NCI-H69 (cell line): ENCODE measurements around the gene CD2.
A peak's percentile ranks its signal among the peaks of the same experiment; 100 is the strongest.
"Not testable (repeated sequence)": the region's sequence is repeated elsewhere in the genome, so short reads cannot be mapped to it uniquely, and the experiment has no call there.

Experiments
- DNase-seq: peaks from one replicate; lab custom pipeline; 2025; lab: John Stamatoyannopoulos, UW

The CD2 gene

DNA sequence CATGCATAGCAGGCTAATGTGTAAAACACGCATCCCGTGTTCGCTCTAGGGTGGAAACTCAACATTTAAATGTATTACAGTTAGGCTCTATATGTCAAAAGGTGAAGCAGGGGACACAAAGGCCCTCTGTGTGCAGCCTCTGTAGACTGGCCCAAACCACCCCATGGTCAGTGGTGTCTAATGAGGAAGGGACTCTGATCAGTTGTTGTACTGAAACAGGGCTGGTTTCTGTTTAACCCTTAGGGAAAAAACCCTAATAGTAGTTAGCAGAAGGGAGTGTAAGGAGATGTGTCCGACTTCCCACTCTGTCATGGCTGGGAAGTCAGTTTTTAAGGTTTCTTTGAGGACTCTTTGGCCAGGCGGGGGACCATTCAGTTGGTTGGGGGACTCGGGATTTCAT, 21.5 kb upstream of the CD2 start:
- DNase-seq, result no peak

- DNase-seq, result no peak
These were observed 20.5 kb upstream of the CD2 start for GRCh38 chr1:116733476-116734365.

GRCh38 chr1:116735246-116735645, 19.0 kb upstream of the CD2 start:
- DNase-seq, result no peak

- peak; percentile 65 for DNase-seq
These were observed 17.0 kb upstream of the CD2 start for GRCh38 chr1:116737020-116737854.

GRCh38 chr1:116737855-116738321, 16.3 kb upstream of the CD2 start:
- no peak for DNase-seq

DNA sequence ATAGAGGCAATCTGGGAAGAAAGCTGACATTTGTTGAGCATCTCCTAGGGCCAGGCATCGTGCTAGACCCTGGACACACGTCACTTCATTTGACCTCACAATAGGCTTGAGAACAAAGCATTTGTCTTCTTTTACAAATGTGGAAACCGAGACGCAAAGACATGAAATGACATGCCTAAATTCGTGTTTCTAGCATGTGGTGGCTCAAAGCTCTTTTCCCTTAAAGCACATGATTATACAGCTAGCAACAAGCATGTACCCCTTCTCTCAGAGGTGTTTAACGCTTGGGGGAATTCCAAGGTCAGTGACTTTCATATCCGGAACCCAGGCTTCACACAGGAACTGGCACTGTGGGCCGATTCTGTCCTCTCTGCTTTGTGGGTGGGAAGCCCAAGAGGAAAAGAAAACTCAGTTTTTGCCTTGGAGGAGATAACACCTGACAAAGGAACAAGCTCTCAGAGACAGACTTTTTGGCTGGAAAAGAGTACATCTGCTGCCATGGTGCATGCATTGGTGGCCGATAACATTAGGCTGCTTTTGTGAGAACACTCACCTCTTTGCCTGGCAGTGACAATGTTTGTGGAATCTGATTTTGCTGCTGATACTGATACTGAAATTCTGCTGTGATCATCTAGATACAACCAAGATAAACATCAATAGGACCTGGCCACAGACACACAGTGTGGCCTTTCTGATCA, 15.4 kb upstream of the CD2 start:
- DNase-seq, result no peak

- DNase-seq, result no peak
These were observed 14.7 kb upstream of the CD2 start for GRCh38 chr1:116739371-116740012.

- no peak for DNase-seq
These were observed 13.9 kb upstream of the CD2 start for GRCh38 chr1:116740296-116740695.

DNA sequence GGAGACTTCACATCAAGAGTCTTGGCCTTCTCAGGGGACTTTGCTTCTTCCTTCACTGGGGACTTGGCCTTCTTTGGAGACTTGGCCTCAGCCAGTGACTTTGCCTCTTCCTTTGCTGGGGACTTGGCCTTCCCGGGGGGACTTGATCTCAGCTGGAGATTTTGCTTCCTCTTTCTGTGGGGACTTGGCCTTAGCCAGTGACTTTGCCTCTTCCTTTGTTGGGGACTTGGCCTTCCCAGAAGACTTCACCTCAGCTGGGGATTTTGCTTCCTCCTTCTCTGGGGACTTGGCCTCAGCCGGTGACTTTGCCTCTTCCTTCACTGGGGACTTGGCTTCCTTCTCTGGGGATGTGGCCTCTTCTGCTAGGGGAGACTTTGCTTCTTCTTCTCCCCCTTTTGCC, 13.5 kb upstream of the CD2 start:
- no peak for DNase-seq

- no peak for DNase-seq
These were observed 12.2 kb upstream of the CD2 start for GRCh38 chr1:116741836-116742565.

- DNase-seq, result peak; percentile 3
These were observed 10.7 kb upstream of the CD2 start for GRCh38 chr1:116743535-116743934.

GRCh38 chr1:116748272-116748671, 6.0 kb upstream of the CD2 start:
- no peak for DNase-seq

DNA sequence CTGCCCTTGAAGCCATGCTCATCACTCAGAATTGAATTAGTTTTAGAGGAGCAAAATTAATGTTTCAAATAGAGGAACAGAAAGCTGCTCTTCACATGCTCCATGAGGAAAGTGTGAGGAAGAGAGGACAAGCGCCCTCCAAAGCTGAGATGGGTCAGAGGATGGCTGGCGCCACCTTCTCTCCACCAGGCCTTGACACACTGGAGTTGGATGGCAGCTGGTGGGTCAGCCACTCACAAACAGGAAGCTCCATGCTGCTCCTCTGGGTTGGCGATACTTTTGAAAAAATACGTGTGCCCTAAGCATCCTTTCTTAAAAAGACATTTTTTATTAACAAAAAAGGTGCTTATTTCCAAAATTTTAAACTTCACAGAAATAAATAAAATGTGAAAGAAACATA, 3.1 kb upstream of the CD2 start:
- DNase-seq, result no peak

DNA sequence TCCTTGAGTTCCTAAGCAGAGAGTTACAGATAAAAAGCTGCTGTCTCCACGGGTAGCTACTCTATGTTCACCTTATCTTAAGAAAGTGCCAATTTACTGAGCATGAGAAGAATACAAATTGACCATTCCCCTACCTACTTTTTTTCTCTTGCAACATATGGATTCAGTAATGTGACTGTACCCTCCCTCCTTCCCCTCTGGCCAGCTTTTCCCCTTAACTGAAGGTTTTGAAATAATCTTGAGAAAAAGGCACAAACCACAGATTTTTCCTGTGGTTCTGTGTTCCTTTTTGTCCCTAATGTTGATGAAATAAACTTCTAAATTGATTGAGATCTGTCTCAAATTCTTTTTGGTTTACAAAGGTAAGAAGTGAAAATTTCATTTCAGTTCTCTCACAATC, 2.6 kb upstream of the CD2 start:
- no peak for DNase-seq

- no peak for DNase-seq
These were observed 918 bp upstream of the CD2 start for GRCh38 chr1:116753312-116753711.

GRCh38 chr1:116755066-116755465, 836 bp downstream of the CD2 start:
- no peak for DNase-seq

GRCh38 chr1:116755681-116756080, 1.5 kb downstream of the CD2 start:
- DNase-seq, result no peak

- not testable (repeated sequence) for DNase-seq
These were observed 1.9 kb downstream of the CD2 start for GRCh38 chr1:116756092-116756491.

DNA sequence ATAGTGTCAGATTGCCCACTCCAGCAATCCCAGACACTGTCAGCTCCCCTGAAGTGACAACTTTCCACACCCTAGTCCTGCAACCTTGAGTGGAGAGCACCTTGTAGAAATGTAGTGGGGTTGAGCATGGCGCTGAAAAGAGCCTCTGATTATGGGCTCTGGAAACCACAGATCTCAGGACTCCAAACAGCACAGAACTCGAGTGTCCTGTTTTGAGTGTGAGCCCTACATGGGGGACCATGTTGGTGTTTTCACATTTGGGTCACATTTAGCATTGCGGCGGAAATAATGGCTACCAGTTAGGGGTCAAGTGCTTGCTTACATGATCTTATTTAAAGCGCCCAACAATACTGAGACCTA, 4.2 kb downstream of the CD2 start:
- not testable (repeated sequence) for DNase-seq

DNA sequence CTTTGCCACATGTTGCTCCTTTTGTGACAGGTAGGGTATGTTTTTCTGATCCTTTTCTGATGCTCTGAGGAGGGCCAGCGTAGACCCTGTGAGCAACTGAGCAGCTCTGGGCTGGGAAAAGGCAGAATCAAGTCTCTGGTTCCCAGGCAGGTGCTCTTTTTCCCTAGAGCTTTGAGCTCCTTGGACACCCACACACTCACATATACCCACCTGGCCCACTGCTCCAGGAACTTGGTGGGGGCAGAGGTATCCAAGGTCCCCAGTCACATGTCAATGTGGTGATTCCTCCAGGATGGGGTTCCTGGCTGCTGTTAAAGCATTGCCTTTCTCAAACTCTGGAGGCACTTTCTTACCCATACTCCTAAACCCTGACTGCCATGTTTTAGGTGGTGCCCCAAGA, 5.4 kb downstream of the CD2 start:
- DNase-seq, result no peak

GRCh38 chr1:116760487-116760886, 6.3 kb downstream of the CD2 start:
- peak; percentile 25 for DNase-seq
